ENCODE measurements around the gene GSX2.
"Not testable (repeated sequence)": the region's sequence is repeated elsewhere in the genome, so short reads cannot be mapped to it uniquely, and the experiment has no call there.

The GSX2 gene

DNA sequence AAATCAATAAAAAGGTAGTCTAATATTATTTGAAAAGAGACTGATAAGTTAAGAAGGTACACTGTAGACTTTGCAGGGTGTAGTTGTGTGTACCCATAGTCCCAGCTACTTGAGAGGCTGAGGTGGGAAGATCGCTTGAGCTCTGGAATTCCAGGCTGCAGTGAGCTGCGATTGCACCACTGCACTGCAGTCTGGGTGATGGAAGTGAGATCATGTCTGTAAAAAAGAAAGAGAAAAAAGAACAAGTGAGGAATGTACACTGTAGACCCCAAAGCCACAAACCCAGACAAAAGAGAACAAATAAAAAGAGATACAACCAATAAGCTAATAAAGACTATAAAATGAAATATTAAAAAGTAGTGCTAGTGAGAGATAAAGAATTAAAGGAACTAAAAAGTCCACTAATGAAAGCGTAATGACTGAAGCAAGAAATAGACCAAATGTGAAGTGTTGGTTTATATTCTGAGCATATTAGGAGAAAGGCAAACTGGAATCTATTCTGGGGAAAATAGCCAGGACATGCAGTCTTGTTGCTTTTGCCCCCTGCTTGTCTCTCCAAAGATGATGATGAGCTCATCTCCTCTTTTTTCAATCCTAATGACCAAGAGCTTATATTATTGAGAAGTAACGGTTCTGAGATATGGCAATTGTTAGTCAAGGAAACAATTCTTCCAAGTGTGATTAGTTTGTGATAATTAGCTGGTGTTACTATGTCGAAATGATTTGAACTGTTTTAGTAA is 19.1 kb downstream of the GSX2 start:
- H3K4me1 ChIP-seq (ENCODE audit: insufficient read depth, low read length): no peaks in the 10 kb centered on the region
- H3K9ac ChIP-seq (ENCODE audit: low read depth, low read length): no peak overlapping the region
- no peaks in the 10 kb centered on the region for H3K27me3 ChIP-seq (ENCODE audit: insufficient read depth, low read length, poor library complexity)
- H3K9me3 ChIP-seq (ENCODE audit: insufficient read depth, low read length, severe bottlenecking): no peaks in the 10 kb centered on the region
- no peak overlapping the region for H3K4me2 ChIP-seq (ENCODE audit: insufficient read depth, low read length)
- TF ChIP-seq, protein P1, sequence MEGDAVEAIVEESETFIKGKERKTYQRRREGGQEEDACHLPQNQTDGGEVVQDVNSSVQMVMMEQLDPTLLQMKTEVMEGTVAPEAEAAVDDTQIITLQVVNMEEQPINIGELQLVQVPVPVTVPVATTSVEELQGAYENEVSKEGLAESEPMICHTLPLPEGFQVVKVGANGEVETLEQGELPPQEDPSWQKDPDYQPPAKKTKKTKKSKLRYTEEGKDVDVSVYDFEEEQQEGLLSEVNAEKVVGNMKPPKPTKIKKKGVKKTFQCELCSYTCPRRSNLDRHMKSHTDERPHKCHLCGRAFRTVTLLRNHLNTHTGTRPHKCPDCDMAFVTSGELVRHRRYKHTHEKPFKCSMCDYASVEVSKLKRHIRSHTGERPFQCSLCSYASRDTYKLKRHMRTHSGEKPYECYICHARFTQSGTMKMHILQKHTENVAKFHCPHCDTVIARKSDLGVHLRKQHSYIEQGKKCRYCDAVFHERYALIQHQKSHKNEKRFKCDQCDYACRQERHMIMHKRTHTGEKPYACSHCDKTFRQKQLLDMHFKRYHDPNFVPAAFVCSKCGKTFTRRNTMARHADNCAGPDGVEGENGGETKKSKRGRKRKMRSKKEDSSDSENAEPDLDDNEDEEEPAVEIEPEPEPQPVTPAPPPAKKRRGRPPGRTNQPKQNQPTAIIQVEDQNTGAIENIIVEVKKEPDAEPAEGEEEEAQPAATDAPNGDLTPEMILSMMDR (IDR thresholded peaks at IDR 0.05; ENCODE audit: borderline replicate concordance, extremely low read depth, low read length, poor library complexity, severe bottlenecking): no peak
- no peak for TF ChIP-seq EZH2 (IDR thresholded peaks at IDR 0.05; ENCODE audit: borderline replicate concordance, low read depth, low read length, severe bottlenecking)
- H3K27ac ChIP-seq (ENCODE audit: low read length): no peak overlapping the region
- H4K20me1 ChIP-seq (ENCODE audit: insufficient read depth, low read length): no peaks in the 10 kb centered on the region
- no peaks in the 10 kb centered on the region for H3K36me3 ChIP-seq (ENCODE audit: insufficient read depth, low read length)
- no peaks in the 10 kb centered on the region for H3K79me2 ChIP-seq (ENCODE audit: insufficient read depth, low read length)
- no peak for ATAC-seq (ENCODE audit: insufficient read depth, low read depth)
- no peak overlapping the region for H3K4me3 ChIP-seq (ENCODE audit: low read depth in 1 of 2, low read length in 2 of 2)
- DNase-seq: no peak
- H2AFZ ChIP-seq (ENCODE audit: low read depth, low read length): no peak overlapping the region

DNA sequence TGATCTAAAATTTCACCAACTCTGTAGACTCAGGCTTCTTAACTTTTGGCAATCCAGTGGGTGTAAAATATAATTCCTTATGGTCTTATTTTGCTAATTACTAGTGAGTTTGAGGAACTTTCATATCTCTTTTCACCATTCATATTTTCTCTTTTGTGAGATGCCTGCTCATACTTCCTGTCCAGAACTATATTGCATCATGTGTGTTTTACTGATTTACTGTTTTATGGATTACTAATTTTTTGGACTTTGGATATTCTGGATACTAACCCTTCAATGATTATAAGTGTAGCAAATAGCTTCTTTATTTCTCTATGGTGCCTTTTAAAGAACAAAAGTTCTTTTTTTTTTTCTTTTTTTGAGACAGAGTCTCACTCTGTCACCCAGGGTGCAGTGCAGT is 20.6 kb downstream of the GSX2 start:
- Histone ChIP-seq H3K4me2 (ENCODE audit: insufficient read depth, low read length) (no peak overlapping the region), H3K36me3 (ENCODE audit: insufficient read depth, low read length) (no peaks in the 10 kb centered on the region), H3K79me2 (ENCODE audit: insufficient read depth, low read length) (no peaks in the 10 kb centered on the region), H2AFZ (ENCODE audit: low read depth, low read length) (no peak overlapping the region), H3K27ac (ENCODE audit: low read length) (no peak overlapping the region), H3K4me1 (ENCODE audit: insufficient read depth, low read length) (no peaks in the 10 kb centered on the region), H4K20me1 (ENCODE audit: insufficient read depth, low read length) (no peaks in the 10 kb centered on the region), H3K27me3 (ENCODE audit: insufficient read depth, low read length, poor library complexity) (no peaks in the 10 kb centered on the region), H3K9me3 (ENCODE audit: insufficient read depth, low read length, severe bottlenecking) (no peaks in the 10 kb centered on the region), H3K9ac (ENCODE audit: low read depth, low read length) (no peak overlapping the region), H3K4me3 (ENCODE audit: low read depth in 1 of 2, low read length in 2 of 2) (no peak overlapping the region)
- no peak for ATAC-seq (ENCODE audit: insufficient read depth, low read depth)
- TF ChIP-seq, protein P1 (IDR thresholded peaks at IDR 0.05; ENCODE audit: borderline replicate concordance, extremely low read depth, low read length, poor library complexity, severe bottlenecking): no peak
- TF ChIP-seq EZH2 (IDR thresholded peaks at IDR 0.05; ENCODE audit: borderline replicate concordance, low read depth, low read length, severe bottlenecking): no peak
- no peak for DNase-seq

DNA sequence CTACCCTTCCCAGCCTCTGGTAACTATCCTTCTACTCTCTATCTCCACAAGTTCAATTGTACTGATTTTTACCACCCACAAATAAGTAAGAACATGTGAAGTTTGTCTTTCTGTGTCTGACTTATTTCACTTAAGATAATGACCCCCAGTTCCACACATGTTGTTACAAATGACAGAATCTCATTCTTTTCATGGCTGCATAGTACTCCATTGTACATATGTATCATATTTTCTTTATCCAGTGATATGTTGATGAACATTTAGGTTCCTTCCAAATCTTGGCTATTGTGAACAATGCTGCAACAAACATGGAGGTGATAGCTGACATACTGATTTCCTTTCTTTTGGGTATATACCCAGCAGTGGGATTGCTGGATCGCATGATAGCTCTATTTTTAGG is 27.7 kb downstream of the GSX2 start:
- no peaks in the 10 kb centered on the region for H3K9me3 ChIP-seq (ENCODE audit: insufficient read depth, low read length, severe bottlenecking)
- no peak overlapping the region for H3K4me2 ChIP-seq (ENCODE audit: insufficient read depth, low read length)
- H3K27ac ChIP-seq (ENCODE audit: low read length): no peak overlapping the region
- no peak for ATAC-seq (ENCODE audit: insufficient read depth, low read depth)
- no peak overlapping the region for H3K4me3 ChIP-seq (ENCODE audit: low read depth in 1 of 2, low read length in 2 of 2)
- no peaks in the 10 kb centered on the region for H3K27me3 ChIP-seq (ENCODE audit: insufficient read depth, low read length, poor library complexity)
- no peak for TF ChIP-seq EZH2 (IDR thresholded peaks at IDR 0.05; ENCODE audit: borderline replicate concordance, low read depth, low read length, severe bottlenecking)
- TF ChIP-seq, protein P1 (IDR thresholded peaks at IDR 0.05; ENCODE audit: borderline replicate concordance, extremely low read depth, low read length, poor library complexity, severe bottlenecking): no peak
- H3K79me2 ChIP-seq (ENCODE audit: insufficient read depth, low read length): no peaks in the 10 kb centered on the region
- no peak overlapping the region for H2AFZ ChIP-seq (ENCODE audit: low read depth, low read length)
- H4K20me1 ChIP-seq (ENCODE audit: insufficient read depth, low read length): no peaks in the 10 kb centered on the region
- H3K9ac ChIP-seq (ENCODE audit: low read depth, low read length): no peak overlapping the region
- H3K36me3 ChIP-seq (ENCODE audit: insufficient read depth, low read length): no peaks in the 10 kb centered on the region
- DNase-seq: no peak
- H3K4me1 ChIP-seq (ENCODE audit: insufficient read depth, low read length): no peaks in the 10 kb centered on the region

DNA sequence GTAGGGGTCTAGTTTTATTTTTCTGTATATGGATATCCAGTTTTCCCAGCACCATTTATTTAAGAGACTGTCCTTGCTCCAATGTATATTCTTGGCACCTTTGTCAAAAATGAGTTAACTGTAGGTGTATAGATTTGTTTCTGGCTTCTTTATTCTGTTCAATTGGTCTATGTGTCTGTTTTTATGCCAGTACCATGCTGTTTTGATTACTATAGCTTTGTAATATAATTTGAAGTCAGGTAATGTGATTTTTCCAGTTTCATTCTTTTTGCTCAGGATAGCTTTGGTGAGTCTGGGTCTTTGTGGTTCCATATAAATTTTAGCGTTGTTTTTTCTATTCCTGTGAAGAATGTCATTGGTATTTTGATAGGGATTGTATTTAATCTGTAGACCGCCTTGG is 28.7 kb downstream of the GSX2 start:
- not testable (repeated sequence) for H3K27me3 ChIP-seq (ENCODE audit: insufficient read depth, low read length, poor library complexity); H3K4me2 ChIP-seq (ENCODE audit: insufficient read depth, low read length); H3K27ac ChIP-seq (ENCODE audit: low read length); H3K36me3 ChIP-seq (ENCODE audit: insufficient read depth, low read length); H3K9ac ChIP-seq (ENCODE audit: low read depth, low read length); H4K20me1 ChIP-seq (ENCODE audit: insufficient read depth, low read length); ATAC-seq (ENCODE audit: insufficient read depth, low read depth); DNase-seq; H3K4me3 ChIP-seq (ENCODE audit: low read depth in 1 of 2, low read length in 2 of 2); H3K9me3 ChIP-seq (ENCODE audit: insufficient read depth, low read length, severe bottlenecking); H2AFZ ChIP-seq (ENCODE audit: low read depth, low read length); H3K79me2 ChIP-seq (ENCODE audit: insufficient read depth, low read length); H3K4me1 ChIP-seq (ENCODE audit: insufficient read depth, low read length)

All from DND-41 (cell line).